MM.1S (cell line): ENCODE data around the gene IFNL4.
"Not testable (repeated sequence)": the region's sequence is repeated elsewhere in the genome, so short reads cannot be mapped to it uniquely, and the experiment has no call there.

ENCODE experiments used
- DNase-seq: peaks from one replicate; pipeline ENCODE4 v3.0.0-alpha.2; 2015
- H2AFZ ChIP-seq: fragments of 300-600 bp; sonication (generic); 2 replicates; pipeline ENCODE4 v1.6.0; 2016; ENCODE audit warnings: antibody characterized with exemption, low read length
- H3F3A ChIP-seq: fragments of 300-600 bp; sonication (generic); 2 replicates; pipeline ENCODE4 v1.6.1; 2016; ENCODE audit warnings: mild to moderate bottlenecking, antibody characterized with exemption, low read length, moderate library complexity, mixed read lengths; ENCODE audit not compliant: insufficient read depth
- H3K27ac ChIP-seq: fragments of 300-600 bp; sonication (generic); 2 replicates; pipeline ENCODE4 v1.5.1; 2016; ENCODE audit warnings: mild to moderate bottlenecking, low read length
- H3K27me3 ChIP-seq: fragments of 300-600 bp; sonication (generic); replicated peaks from 2 replicates; pipeline ENCODE4 v1.6.0; 2016; ENCODE audit warnings: low read length; ENCODE audit not compliant: insufficient read depth
- H3K36me3 ChIP-seq: fragments of 300-600 bp; sonication (generic); replicated peaks from 2 replicates; pipeline ENCODE4 v1.6.1; 2016; ENCODE audit warnings: mild to moderate bottlenecking, low read length, mixed read lengths; ENCODE audit not compliant: insufficient read depth
- H3K4me1 ChIP-seq: fragments of 300-600 bp; sonication (generic); 2 replicates; pipeline ENCODE4 v1.6.1; 2016; ENCODE audit warnings: low read length, mixed read lengths
- H3K4me2 ChIP-seq: fragments of 300-600 bp; sonication (generic); 2 replicates; pipeline ENCODE4 v1.6.0; 2016; ENCODE audit warnings: low read depth, low read length
- H3K4me3 ChIP-seq: fragments of 300-600 bp; sonication (generic); 2 replicates; pipeline ENCODE4 v1.5.1; 2016; ENCODE audit warnings: low read length, mixed read lengths
- H3K79me2 ChIP-seq: fragments of 300-600 bp; sonication (generic); 2 replicates; pipeline ENCODE4 v1.6.1; 2016; ENCODE audit warnings: mixed run types, low read length, mixed read lengths
- H3K9ac ChIP-seq: fragments of 300-600 bp; sonication (generic); 2 replicates; pipeline ENCODE4 v1.6.1; 2016; ENCODE audit warnings: low read length, mixed read lengths
- H3K9me2 ChIP-seq: fragments of 300-600 bp; sonication (generic); replicated peaks from 2 replicates; pipeline ENCODE4 v1.6.1; 2016; ENCODE audit warnings: mild to moderate bottlenecking, low read length, mixed read lengths; ENCODE audit not compliant: insufficient read depth
- H3K9me3 ChIP-seq: fragments of 300-600 bp; sonication (generic); replicated peaks from 2 replicates; pipeline ENCODE4 v1.6.1; 2016; ENCODE audit warnings: mild to moderate bottlenecking, low read length, mixed read lengths; ENCODE audit not compliant: insufficient read depth
- H4K20me1 ChIP-seq: fragments of 300-600 bp; sonication (generic); 2 replicates; pipeline ENCODE4 v1.6.1; 2016; ENCODE audit warnings: mild to moderate bottlenecking, low read length, moderate library complexity, mixed read lengths; ENCODE audit not compliant: insufficient read depth
- CTCF ChIP-seq: fragments of 300-600 bp; sonication (generic); IDR thresholded peaks from 2 replicates; pipeline ENCODE4 v1.5.1; 2016; ENCODE audit warnings: antibody characterized with exemption, low read length, mixed read lengths
- EZH2 ChIP-seq: fragments of 300-600 bp; sonication (generic); optimal IDR thresholded peaks from 2 replicates; pipeline ENCODE3; 2017; ENCODE audit warnings: low read depth, mild to moderate bottlenecking, antibody characterized with exemption, low read length, mixed read lengths
- EZH2phosphoT487 ChIP-seq: fragments of 300-600 bp; sonication (generic); IDR thresholded peaks from 2 replicates; pipeline ENCODE4 v1.6.1; 2018; ENCODE audit warnings: antibody characterized with exemption, low read length

Gene IFNL4

GRCh38 chr19:39282021-39282420 is 33.4 kb upstream of the IFNL4 start:
- no peaks in the 10 kb centered on the region for H4K20me1 ChIP-seq
- no peak for DNase-seq

GRCh38 chr19:39277598-39277997 is 28.9 kb upstream of the IFNL4 start:
- Histone ChIP-seq H3K36me3 (no peaks in the 10 kb centered on the region), H4K20me1 (no peaks in the 10 kb centered on the region), H3F3A (no peaks in the 10 kb centered on the region), H3K9me2 (no peaks in the 10 kb centered on the region), H3K27me3 (no peaks in the 10 kb centered on the region; the same call in none of the 2 replicates), H3K9me3 (no peaks in the 10 kb centered on the region), H3K4me3 (no peak overlapping the region), H3K27ac (no peak overlapping the region), H3K4me2 (no peak overlapping the region), H3K79me2 (no peaks in the 10 kb centered on the region), H2AFZ (no peak overlapping the region), H3K9ac (no peak overlapping the region), H3K4me1 (no peaks in the 10 kb centered on the region)
- DNase-seq = no peak
- TF ChIP-seq EZH2 (no peak), EZH2phosphoT487 (no peak), CTCF (no peak)

More at GRCh38 chr19:39282021-39282420, 33.4 kb upstream of the IFNL4 start:
- no peak for TF ChIP-seq EZH2
- no peak for TF ChIP-seq EZH2phosphoT487
- TF ChIP-seq CTCF = no peak
- no peak overlapping the region for H3K9ac ChIP-seq
- no peak overlapping the region for H2AFZ ChIP-seq
- H3K9me3 ChIP-seq = no peaks in the 10 kb centered on the region
- no peaks in the 10 kb centered on the region for H3F3A ChIP-seq
- no peaks in the 10 kb centered on the region for H3K36me3 ChIP-seq
- H3K4me1 ChIP-seq = no peaks in the 10 kb centered on the region
- no peak overlapping the region for H3K4me3 ChIP-seq
- no peak overlapping the region for H3K27ac ChIP-seq
- no peaks in the 10 kb centered on the region for H3K79me2 ChIP-seq
- no peaks in the 10 kb centered on the region for H3K9me2 ChIP-seq
- H3K27me3 ChIP-seq = no peaks in the 10 kb centered on the region; the same call in 1 of the 2 replicates
- no peak overlapping the region for H3K4me2 ChIP-seq

- Histone ChIP-seq H3K27ac (no peak overlapping the region), H3F3A (no peaks in the 10 kb centered on the region), H3K4me3 (no peak overlapping the region), H3K4me1 (no peaks in the 10 kb centered on the region), H3K9ac (no peak overlapping the region), H3K36me3 (no peaks in the 10 kb centered on the region), H2AFZ (no peak overlapping the region), H3K4me2 (no peak overlapping the region), H4K20me1 (no peaks in the 10 kb centered on the region), H3K79me2 (no peaks in the 10 kb centered on the region), H3K9me3 (no peaks in the 10 kb centered on the region), H3K27me3 (no peaks in the 10 kb centered on the region; the same call in none of the 2 replicates), H3K9me2 (no peaks in the 10 kb centered on the region)
- TF ChIP-seq EZH2phosphoT487 (no peak), CTCF (no peak), EZH2 (no peak)
- DNase-seq = no peak
Observed at GRCh38 chr19:39276740-39277139, 28.1 kb upstream of the IFNL4 start.

GRCh38 chr19:39275578-39275977 is 26.9 kb upstream of the IFNL4 start:
- H4K20me1 ChIP-seq = no peaks in the 10 kb centered on the region
- H3K4me1 ChIP-seq = no peaks in the 10 kb centered on the region
- H2AFZ ChIP-seq = no peak overlapping the region
- H3K79me2 ChIP-seq = no peaks in the 10 kb centered on the region
- H3K4me2 ChIP-seq = no peak overlapping the region
- no peaks in the 10 kb centered on the region for H3F3A ChIP-seq
- peaks cover 7% of the 10 kb centered on the region for H3K27me3 ChIP-seq
- H3K9me3 ChIP-seq = no peaks in the 10 kb centered on the region
- TF ChIP-seq EZH2 (no peak), EZH2phosphoT487 (no peak), CTCF (no peak)
- no peaks in the 10 kb centered on the region for H3K9me2 ChIP-seq
- no peak overlapping the region for H3K4me3 ChIP-seq
- no peaks in the 10 kb centered on the region for H3K36me3 ChIP-seq
- DNase-seq = no peak
- no peak overlapping the region for H3K9ac ChIP-seq
- H3K27ac ChIP-seq = no peak overlapping the region

GRCh38 chr19:39273859-39274258 is 25.2 kb upstream of the IFNL4 start:
- H3K9me3 ChIP-seq, H3K4me1 ChIP-seq, DNase-seq, H3K4me3 ChIP-seq, H2AFZ ChIP-seq, H3K36me3 ChIP-seq, H3K79me2 ChIP-seq, H3K27ac ChIP-seq, H4K20me1 ChIP-seq, H3K9ac ChIP-seq, H3F3A ChIP-seq, H3K9me2 ChIP-seq, H3K4me2 ChIP-seq: not testable (repeated sequence)
- H3K27me3 ChIP-seq = peaks cover 17% of the 10 kb centered on the region
